Epithelial cell of proximal tubule (primary cell): ENCODE data around the gene NUP107. TPM values are rescaled to one million over a fixed set of nuclear protein-coding genes. Genes with fewer than 3 reads are reported as not detected.

Source experiments
- DNase-seq: peaks from one replicate; pipeline ENCODE4 v3.0.0-alpha.2; 2011; ENCODE audit warnings: low read depth
- H3K4me3 ChIP-seq: 2 replicates; pipeline ENCODE4 v1.5.1; 2011; ENCODE audit warnings: low read depth, mild to moderate bottlenecking, low read length
- CTCF ChIP-seq: conservative IDR thresholded peaks from 2 replicates; pipeline ENCODE4 v1.5.1; 2012; ENCODE audit warnings: low read depth, mild to moderate bottlenecking, low read length
- total RNA-seq: library from RNA; depleted of rRNA; stranded (reverse); fragments of >200 nt; gene quantifications from 2 replicates; pipeline ENCODE4 v1.2.3, GENCODE V29; 2015

Gene NUP107
- total RNA-seq, 1 donor from 2014 or later: 63.3 TPM

DNA sequence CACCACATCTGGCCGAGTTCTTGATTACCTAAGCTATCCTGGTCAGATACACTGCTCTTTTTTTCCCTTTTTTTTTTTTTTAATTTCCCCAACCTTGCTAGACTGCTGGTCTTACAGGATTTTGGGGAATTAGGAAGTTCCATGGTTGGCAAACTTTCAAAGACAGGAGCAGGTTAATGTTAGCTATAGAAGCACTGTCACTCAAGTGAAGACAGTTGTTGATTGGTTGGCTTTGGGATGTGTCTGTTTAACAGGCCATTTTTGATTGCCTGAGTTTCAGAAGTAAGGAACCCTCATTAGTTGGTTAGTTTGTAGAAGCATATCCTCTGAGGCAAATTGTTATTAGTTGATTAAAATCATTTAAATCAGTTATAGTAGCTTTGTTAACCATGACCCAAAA is 39.3 kb upstream of the NUP107 start:
- TF ChIP-seq CTCF: no peak
- H3K4me3 ChIP-seq: no peak overlapping the region
- no peak for DNase-seq

DNA sequence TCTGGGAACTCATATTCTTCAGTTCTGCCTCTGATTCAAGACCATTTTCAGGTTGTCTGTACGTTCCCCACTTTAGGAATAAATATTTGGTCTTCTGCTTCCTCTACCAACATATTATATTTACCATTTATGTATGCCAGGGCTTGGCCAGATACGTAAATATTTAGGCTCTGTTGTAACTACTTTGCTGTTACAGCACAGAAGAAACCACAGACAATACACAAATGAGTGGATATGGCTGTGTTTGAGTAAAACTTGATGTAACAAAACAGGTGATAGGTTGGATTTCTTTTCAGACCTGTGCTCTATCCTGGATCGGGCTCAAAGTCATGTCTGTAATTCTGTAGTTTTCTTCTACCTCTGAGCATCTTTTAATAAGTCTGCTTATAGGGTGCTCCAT is 38.6 kb upstream of the NUP107 start:
- no peak overlapping the region for H3K4me3 ChIP-seq
- TF ChIP-seq CTCF: no peak
- no peak for DNase-seq

DNA sequence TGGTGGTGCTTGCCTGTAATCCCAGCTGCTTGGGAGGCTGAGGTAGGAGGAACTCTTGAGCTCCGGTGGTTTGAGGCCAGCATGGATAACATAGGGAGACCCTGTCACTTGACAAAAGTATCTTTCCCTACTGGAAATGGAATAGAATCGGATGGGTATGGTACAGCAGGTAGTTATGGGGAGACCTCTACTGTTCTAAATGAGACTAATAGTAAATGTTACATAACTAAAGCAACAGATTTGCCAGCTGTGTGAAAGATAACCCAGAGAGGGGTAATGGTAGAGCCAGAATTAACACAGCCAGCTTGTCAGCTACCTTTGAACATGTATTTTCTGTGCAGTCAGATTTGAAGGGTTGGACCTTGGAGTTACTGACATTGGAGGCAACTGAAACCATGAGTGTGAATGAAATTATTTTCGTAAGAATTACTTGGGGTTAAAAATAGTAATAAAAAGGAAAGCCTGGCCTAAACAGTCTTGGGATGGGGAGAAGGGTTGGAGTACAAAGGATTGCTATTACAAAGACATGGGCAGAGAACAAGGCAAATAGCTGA is 21.7 kb upstream of the NUP107 start:
- DNase-seq: no peak
- no peak for TF ChIP-seq CTCF
- H3K4me3 ChIP-seq: no peak overlapping the region

DNA sequence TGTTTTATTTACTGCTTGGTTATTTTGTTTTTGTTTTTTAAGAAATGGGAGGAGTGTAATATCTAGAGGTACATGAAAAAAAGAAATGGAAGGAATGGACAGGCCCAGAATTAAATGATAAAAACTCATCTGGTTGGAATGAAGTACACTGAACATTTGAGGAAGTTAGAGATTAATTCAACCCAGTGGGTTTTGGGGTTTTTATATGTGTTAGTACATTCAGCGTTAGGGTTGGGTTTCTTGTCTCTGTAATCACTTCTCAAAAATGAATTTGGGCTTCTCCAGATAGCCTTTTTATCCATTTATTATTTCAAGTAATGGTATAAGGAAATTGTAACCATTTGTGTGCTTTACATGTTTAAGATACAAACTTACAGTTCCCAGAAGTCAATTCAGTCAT is 19.5 kb upstream of the NUP107 start:
- DNase-seq: no peak
- no peak for TF ChIP-seq CTCF
- no peak overlapping the region for H3K4me3 ChIP-seq

GRCh38 chr12:68667896-68668295 is 18.9 kb upstream of the NUP107 start:
- H3K4me3 ChIP-seq: no peak overlapping the region
- no peak for DNase-seq
- TF ChIP-seq CTCF: no peak

GRCh38 chr12:68671179-68671578 is 15.6 kb upstream of the NUP107 start:
- no peak overlapping the region for H3K4me3 ChIP-seq
- TF ChIP-seq CTCF: no peak
- no peak for DNase-seq

DNA sequence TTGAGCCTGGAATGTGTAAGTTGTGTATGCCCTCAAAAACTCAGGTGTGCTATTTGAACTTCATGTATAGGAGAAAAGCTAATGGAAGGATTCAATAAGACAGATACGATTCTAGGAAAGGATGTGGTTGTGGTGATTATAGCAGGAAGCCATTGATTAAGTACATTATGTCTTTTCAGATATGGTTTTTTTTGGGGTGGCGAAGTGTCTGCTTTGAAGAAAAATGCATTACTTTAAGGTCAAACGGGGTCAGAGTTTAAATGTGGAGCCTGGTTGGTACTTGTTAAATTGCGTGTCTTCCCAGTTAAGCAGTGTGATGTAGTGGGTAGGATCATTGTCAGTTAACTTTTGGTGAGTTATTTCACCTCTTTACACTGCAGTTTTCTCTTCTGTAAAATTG is 13.0 kb upstream of the NUP107 start:
- TF ChIP-seq CTCF: no peak
- H3K4me3 ChIP-seq: no peak overlapping the region
- no peak for DNase-seq
